Activated CD8-positive, alpha-beta memory T cell treated with anti-CD3 and anti-CD28 coated beads for 48 hours (primary cell): ENCODE measurements around the gene BZW1.
A peak's percentile ranks its signal among the peaks of the same experiment; 100 is the strongest.

Source experiments
- DNase-seq, 3 experiments: peaks; one replicate each; pipeline ENCODE4 v3.0.0-alpha.2; 2020; ENCODE audit warnings: low read depth in 2 of 3, low spot score in 2 of 3

Gene BZW1

GRCh38 chr2:200811333-200812121, at the start of gene BZW1:
TSS of gene BZW1 (plus strand) at chr2:200811910. CDS start at chr2:200813218, 1,308 bp downstream.
- peak; percentile 85 to 88 (median 87) for DNase-seq

- DNase-seq, result no peak
Measured at GRCh38 chr2:200762127-200762526, 49.6 kb upstream of the BZW1 start.

- no peak for DNase-seq
Measured at GRCh38 chr2:200763422-200763821, 48.3 kb upstream of the BZW1 start.

GRCh38 chr2:200765139-200765951, 46.4 kb upstream of the BZW1 start:
- peak in 2 of 3 experiments; percentile 6 to 52 for DNase-seq

GRCh38 chr2:200765995-200766660, 45.6 kb upstream of the BZW1 start:
- no peak for DNase-seq

GRCh38 chr2:200767111-200767885, 44.4 kb upstream of the BZW1 start:
- no peak for DNase-seq

- DNase-seq, result no peak
Measured at GRCh38 chr2:200770847-200771246, 40.9 kb upstream of the BZW1 start.

- no peak for DNase-seq
Measured at GRCh38 chr2:200772620-200773019, 39.1 kb upstream of the BZW1 start.

- DNase-seq, result no peak
Measured at GRCh38 chr2:200773083-200773482, 38.6 kb upstream of the BZW1 start.

GRCh38 chr2:200774920-200775319, 36.8 kb upstream of the BZW1 start:
- DNase-seq, result no peak

GRCh38 chr2:200777275-200777674, 34.4 kb upstream of the BZW1 start:
- no peak for DNase-seq

- no peak for DNase-seq
Measured at GRCh38 chr2:200778038-200778437, 33.7 kb upstream of the BZW1 start.

GRCh38 chr2:200779214-200779613, 32.5 kb upstream of the BZW1 start:
- no peak for DNase-seq

- DNase-seq, result no peak
Measured at GRCh38 chr2:200781616-200782015, 30.1 kb upstream of the BZW1 start.

- no peak for DNase-seq
Measured at GRCh38 chr2:200782251-200782650, 29.5 kb upstream of the BZW1 start.

- no peak for DNase-seq
Measured at GRCh38 chr2:200784215-200784614, 27.5 kb upstream of the BZW1 start.

GRCh38 chr2:200786423-200786822, 25.3 kb upstream of the BZW1 start:
- DNase-seq, result no peak

GRCh38 chr2:200786826-200787225, 24.9 kb upstream of the BZW1 start:
- no peak for DNase-seq

GRCh38 chr2:200787351-200788120, 24.2 kb upstream of the BZW1 start:
- DNase-seq, result no peak

- DNase-seq, result no peak
Measured at GRCh38 chr2:200788121-200788718, 23.5 kb upstream of the BZW1 start.
